ENCODE results near the gene ARFGAP3.

The ARFGAP3 gene

GRCh38 chr22:42825796-42826195 is 31.3 kb downstream of the ARFGAP3 start:
- DNase-seq (ENCODE audit: low read depth in 1 of 2, low spot score in 1 of 2): no peak

- DNase-seq (ENCODE audit: low read depth in 1 of 2, low spot score in 1 of 2): no peak
These were observed 35.7 kb downstream of the ARFGAP3 start for GRCh38 chr22:42821386-42821785.

- DNase-seq (ENCODE audit: low read depth in 1 of 2, low spot score in 1 of 2): no peak
These were observed 36.9 kb downstream of the ARFGAP3 start for GRCh38 chr22:42820045-42820763.

DNA sequence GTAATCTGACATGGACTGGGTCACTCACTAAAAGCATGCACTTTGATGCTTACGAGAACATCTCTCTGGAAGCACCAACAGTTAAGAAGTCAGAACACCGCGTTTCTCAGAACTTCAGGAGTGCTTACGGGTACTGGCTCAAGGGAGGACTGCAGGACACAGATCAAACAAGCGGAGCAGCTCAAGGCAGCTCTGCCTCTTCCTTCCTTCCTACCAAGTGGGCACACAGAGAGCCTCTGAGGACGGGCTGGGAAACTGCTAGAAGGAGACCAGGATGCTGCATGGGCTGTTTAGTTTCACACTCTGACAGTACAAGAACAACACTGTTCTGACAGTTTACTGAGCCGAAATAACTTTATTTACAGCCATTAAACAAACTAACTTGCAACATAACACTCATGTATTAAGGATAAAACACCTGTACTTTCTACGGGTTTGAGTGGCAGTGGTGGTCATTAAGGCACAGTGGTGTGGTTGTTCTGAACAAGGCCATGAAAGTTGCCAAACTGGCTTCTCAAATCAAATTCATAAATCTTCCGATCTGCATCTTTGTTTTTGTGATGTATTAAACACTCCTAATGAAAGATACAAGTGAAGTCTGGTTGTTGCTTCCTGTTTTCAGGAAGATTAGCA is 37.5 kb downstream of the ARFGAP3 start:
- DNase-seq (ENCODE audit: low read depth in 1 of 2, low spot score in 1 of 2): no peak

DNA sequence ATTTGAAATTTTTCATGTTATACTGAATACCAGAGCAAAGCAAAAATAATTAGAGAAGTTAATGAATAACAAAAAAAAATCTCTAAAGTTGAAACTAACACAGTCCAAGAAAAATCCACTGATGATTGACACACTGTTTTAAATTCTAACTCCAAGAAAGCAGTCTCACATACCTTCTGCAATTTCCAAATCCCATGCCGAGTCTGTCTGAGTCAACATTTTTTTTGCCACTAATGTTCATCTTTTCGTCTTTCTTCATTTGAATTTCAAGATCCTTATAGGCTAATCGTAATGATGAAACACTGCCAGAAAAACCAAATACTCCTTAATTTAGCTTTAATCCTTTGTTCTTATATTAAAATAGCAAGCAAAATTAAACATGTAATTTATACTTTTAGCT is 39.5 kb downstream of the ARFGAP3 start:
- no peak for DNase-seq (ENCODE audit: low read depth in 1 of 2, low spot score in 1 of 2)

DNA sequence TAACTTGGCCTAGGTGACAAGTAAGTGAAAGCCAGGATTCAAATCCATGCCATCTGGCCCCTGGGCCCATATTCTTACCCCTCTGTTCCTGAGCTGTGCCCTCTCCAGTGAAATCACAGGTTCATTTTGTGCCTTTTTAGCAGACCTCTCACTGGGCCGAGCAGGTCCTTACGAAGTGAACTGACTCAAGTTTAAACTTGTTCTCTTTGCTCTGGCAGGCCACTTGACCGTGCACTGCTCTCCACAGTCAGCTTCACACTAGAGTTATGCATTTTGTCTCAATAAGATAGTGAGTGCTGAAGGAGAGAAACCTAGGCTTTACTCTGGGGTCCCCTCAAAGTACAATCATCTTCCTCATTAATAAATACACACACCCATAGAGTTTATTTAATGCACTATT is 40.7 kb downstream of the ARFGAP3 start:
- no peak for DNase-seq (ENCODE audit: low read depth in 1 of 2, low spot score in 1 of 2)

- no peak for DNase-seq (ENCODE audit: low read depth in 1 of 2, low spot score in 1 of 2)
These were observed 42.5 kb downstream of the ARFGAP3 start for GRCh38 chr22:42814616-42815015.

GRCh38 chr22:42814215-42814614 is 42.9 kb downstream of the ARFGAP3 start:
- no peak for DNase-seq (ENCODE audit: low read depth in 1 of 2, low spot score in 1 of 2)

DNA sequence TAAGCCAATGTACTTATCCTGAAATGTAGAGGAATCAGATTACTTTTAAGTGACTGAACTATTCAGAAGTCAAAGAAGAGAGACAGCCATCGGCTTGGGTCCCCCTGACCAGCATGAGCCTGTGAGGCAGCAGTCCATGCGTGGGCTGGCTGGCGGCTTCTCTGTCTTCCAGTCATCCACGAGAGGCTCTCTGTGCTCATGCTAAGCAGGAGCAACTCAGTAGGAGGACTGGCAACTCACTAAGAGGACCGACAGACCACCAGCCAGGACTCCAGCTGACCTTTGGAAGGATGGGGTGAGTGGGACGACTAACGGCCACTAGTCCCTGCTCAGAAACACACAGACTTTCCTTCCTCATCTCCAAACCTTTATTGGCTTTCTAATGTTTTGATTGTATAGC is 43.6 kb downstream of the ARFGAP3 start:
- DNase-seq (ENCODE audit: low read depth in 1 of 2, low spot score in 1 of 2): no peak

GRCh38 chr22:42811459-42811858 is 45.6 kb downstream of the ARFGAP3 start:
- no peak for DNase-seq (ENCODE audit: low read depth in 1 of 2, low spot score in 1 of 2)

- DNase-seq (ENCODE audit: low read depth in 1 of 2, low spot score in 1 of 2): no peak
These were observed 48.6 kb downstream of the ARFGAP3 start for GRCh38 chr22:42808521-42808920.

DNA sequence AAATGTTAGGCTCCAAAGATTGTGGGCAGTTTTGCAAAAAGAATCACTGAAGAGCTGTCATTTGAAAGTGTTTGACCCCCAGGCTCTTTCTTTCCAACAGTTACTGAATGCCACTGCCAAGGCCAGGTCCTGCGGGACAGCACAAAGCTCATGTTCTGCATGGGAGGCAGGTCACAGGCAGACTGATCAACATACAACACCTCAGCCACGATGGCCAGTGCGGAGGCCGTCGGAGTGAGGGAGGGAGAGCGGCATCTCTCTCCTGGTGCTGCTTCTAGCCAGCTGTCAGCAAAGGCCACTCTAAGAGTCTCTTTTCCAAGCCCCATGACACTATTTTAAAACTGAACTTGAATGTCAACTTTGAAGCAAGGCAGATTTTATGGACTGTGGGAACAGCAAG is 49.9 kb downstream of the ARFGAP3 start:
- DNase-seq (ENCODE audit: low read depth in 1 of 2, low spot score in 1 of 2): no peak

DNA sequence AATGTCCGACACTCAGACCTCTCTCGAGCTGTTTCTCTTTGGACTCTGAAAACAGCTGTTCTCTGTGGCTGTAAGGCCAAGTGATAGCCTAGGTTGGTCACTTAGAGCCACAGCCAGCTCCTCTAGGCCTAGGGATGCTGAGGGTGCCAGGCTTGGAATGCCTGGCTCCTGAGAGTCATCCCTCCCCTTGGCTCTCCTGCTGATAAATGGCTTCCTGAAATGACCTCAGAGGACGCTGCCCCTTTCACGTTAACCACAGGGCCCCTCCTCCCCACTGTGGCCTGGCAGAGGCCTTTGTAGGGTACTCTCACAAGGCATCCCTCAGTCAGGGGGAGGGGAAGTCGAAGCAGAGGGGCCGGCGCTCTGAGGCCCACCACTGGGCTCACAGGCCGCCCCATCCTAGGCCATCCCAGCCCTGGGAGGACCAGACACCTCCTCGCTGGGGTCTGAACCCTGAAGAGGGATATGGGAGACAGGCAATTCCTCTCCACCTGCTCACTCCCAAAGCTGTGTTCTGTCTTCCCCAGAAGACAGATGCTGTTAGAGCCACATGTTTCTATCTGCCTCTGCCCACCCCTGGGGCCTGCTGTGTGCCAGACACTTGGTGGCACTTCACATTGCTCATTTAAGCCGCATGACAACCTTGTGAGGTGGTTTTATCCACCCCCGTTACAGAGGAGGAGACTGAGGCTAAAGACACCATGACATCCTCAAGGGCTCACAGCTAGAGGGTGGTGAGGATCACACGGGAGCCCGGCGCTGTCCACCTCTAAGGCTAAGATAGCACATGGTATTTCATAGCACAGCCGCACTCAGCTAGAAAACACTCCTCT is 50.9 kb downstream of the ARFGAP3 start:
- no peak for DNase-seq (ENCODE audit: low read depth in 1 of 2, low spot score in 1 of 2)

DNA sequence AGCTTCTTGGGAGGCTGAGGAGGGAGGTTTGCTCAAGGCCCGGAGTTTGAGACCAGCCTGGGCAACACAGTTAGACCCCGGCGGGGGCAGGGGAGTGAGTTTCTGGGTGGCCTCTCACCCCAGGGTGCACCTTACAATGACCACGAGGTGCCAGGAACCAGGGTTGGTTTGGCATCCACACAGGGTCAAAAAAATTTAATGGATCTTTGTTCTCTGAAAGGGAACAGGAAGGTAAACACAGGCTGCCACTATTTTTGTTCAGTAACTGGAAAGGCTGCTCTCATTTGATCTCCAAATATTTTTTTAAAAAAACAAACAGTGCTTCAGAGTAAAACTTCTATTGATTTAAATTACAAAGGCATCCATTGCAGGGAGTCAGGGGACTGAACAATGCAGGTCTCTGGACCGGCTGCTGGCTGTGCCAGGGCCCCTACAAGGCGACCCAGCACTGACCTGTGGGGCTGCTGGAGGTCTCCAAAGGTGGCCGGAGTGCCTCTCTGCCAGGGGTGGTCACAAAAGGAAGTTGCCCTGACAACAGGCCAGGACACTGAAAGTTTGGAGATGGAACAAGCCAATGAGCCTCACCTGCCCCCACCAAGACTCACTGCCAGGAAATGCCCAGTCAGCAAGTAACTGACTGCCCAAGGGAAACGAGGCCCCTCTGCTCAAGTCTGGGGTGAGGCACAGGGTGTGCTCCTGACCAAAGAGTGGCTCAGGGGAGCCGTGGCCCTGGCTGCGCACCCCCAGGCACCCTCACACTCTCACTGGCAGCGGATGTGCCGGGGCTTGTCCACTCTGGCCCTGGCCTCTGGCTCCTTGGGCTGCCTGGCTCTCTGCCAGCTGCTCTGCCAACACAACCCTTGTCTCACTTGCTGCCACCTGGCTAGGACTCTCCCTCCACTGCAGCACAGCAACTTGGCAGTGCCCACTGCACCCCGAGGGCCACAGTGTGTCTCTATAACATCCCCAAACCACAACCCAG is 51.8 kb downstream of the ARFGAP3 start:
- no peak for DNase-seq (ENCODE audit: low read depth in 1 of 2, low spot score in 1 of 2)

DNA sequence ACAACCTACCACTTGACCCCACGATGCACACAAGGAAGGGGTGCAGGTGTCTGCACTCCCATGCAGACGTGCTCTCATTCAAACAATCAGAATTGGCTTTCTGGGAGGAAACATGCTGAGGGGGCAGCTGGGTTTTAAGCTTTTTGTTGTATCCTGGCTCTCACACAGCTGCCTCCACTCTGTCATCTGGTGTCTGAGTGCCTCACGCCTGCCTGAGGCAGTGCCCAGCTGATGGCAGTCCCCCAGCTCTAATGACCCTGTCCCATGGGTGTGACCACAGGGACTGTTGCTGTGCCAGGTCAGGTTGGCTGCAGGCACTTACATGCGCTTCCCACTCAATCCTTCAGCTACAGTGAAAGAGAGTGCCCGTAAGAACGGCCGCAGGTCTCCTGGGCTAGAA is 53.7 kb downstream of the ARFGAP3 start:
- DNase-seq (ENCODE audit: low read depth in 1 of 2, low spot score in 1 of 2): no peak

DNA sequence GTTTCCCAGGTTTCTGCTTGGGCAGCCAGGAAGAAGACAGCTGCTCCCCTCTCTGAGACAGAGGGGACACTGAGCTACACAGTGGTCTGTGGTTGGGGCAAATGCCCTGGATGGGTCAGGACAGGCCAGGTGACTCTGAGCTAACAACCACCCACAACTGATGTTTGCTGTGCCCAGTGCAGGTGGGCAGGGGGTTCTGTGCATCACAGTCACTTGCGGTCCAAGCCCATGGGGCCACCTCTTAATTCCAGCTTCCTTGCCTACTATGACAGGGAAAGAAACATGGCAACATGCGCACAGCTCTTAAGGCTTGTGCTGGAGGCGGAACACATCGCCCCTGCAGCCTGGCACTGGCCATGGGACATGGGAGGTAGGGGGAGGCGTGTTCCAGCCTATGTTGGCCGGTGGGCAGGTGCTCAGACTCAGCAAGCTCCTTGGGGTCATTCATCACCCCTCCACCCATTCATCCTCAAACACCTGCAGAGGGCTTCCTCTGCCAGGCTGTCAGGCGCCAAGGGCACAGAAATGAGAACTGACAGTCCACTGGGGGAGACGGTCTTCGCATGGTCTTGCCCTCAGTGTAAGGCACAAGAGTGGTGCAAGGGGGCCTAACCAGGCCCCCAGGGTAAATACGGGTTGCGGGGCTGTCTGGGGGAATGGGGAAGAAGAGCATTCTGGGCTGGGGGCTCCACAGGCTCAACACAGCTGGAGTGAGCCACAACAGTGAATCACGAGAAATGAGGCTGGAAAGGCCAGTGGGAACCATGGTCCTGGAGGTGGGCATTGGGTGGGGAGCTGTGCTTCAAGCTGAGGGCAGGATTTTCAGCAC is 55.6 kb downstream of the ARFGAP3 start:
- no peak for DNase-seq (ENCODE audit: low read depth in 1 of 2, low spot score in 1 of 2)

- DNase-seq (ENCODE audit: low read depth in 1 of 2, low spot score in 1 of 2): no peak
These were observed 56.4 kb downstream of the ARFGAP3 start for GRCh38 chr22:42800451-42801251.

- DNase-seq (ENCODE audit: low read depth in 1 of 2, low spot score in 1 of 2): no peak
These were observed 57.3 kb downstream of the ARFGAP3 start for GRCh38 chr22:42799461-42800405.
